ENCODE data around the gene LRRC74B.

LRRC74B gene

GRCh38 chr22:20997536-20998257, 48.0 kb upstream of the LRRC74B start:
- Histone ChIP-seq H3K14ac (ENCODE audit: low read length) (no peak overlapping the region), H3K4me1 (ENCODE audit: control insufficient read depth in 2 of 2, insufficient read depth in 1 of 2, low read depth in 1 of 2, low read length in 2 of 2) (peaks cover 10 to 12% of the 10 kb centered on the region in 2 donors), H3K23ac (ENCODE audit: low read depth, low read length, poor library complexity) (peak overlapping the region; percentile 89), H3K9me3 (replicated peaks in 1 of 2; ENCODE audit: control insufficient read depth in 2 of 2, insufficient read depth in 1 of 2, low read depth in 1 of 2, low read length in 2 of 2) (no peaks in the 10 kb centered on the region), H2BK15ac (ENCODE audit: low read length) (no peak overlapping the region), H3K4me3 (ENCODE audit: low read length in 2 of 2) (no peak overlapping the region), H2BK5ac (ENCODE audit: low read length) (no peak overlapping the region), H3K36me3 (replicated peaks in 1 of 2; ENCODE audit: control insufficient read depth in 2 of 2, insufficient read depth in 2 of 2, low read length in 2 of 2) (peaks cover 54 to 73% of the 10 kb centered on the region in 2 donors), H3K27me3 (ENCODE audit: control insufficient read depth in 3 of 3, insufficient read depth in 3 of 3, low read depth in 1 of 3, low read length in 3 of 3) (no peaks in the 10 kb centered on the region), H3K18ac (ENCODE audit: low read length) (no peak overlapping the region), H3K79me1 (ENCODE audit: low read depth, low read length) (peaks cover 15% of the 10 kb centered on the region), H3K4me2 (ENCODE audit: insufficient read depth, low read length, poor library complexity, severe bottlenecking) (no peak overlapping the region), H2AK5ac (ENCODE audit: low read depth, low read length) (no peak overlapping the region), H3K27ac (replicated peaks; ENCODE audit: low read length) (no peak overlapping the region), H4K91ac (ENCODE audit: low read depth, low read length, poor library complexity) (peak overlapping the region; percentile 22), H2AFZ (ENCODE audit: low read length) (no peak overlapping the region), H3K9ac (ENCODE audit: low read depth, low read length, poor library complexity) (no peak overlapping the region), H3K4ac (ENCODE audit: low read length) (no peak overlapping the region), H2BK12ac (ENCODE audit: low read length) (no peak overlapping the region), H2BK120ac (ENCODE audit: low read depth, low read length) (no peak overlapping the region), H4K8ac (ENCODE audit: low read depth, low read length) (no peak overlapping the region)
- no CpG with 5 or more reads among the region's 13 CpGs for WGBS, 2 donors (ENCODE audit: extremely low coverage in 2 of 2, insufficient read length in 2 of 2, insufficient replicate concordance in 1 of 2)
- DNase-seq (ENCODE audit: low spot score) = no peak

GRCh38 chr22:20998411-20999336, 47.1 kb upstream of the LRRC74B start:
- Histone ChIP-seq H2BK120ac (ENCODE audit: low read depth, low read length) (no peak overlapping the region), H3K27me3 (ENCODE audit: control insufficient read depth in 3 of 3, insufficient read depth in 3 of 3, low read depth in 1 of 3, low read length in 3 of 3) (no peaks in the 10 kb centered on the region), H3K4me3 (ENCODE audit: low read length in 2 of 2) (peak overlapping the region in 1 of 2 donors; percentile 31), H3K23ac (ENCODE audit: low read depth, low read length, poor library complexity) (no peak overlapping the region), H3K9me3 (replicated peaks in 1 of 2; ENCODE audit: control insufficient read depth in 2 of 2, insufficient read depth in 1 of 2, low read depth in 1 of 2, low read length in 2 of 2) (no peaks in the 10 kb centered on the region), H3K36me3 (replicated peaks in 1 of 2; ENCODE audit: control insufficient read depth in 2 of 2, insufficient read depth in 2 of 2, low read length in 2 of 2) (peaks cover 47 to 64% of the 10 kb centered on the region in 2 donors), H2BK5ac (ENCODE audit: low read length) (no peak overlapping the region), H3K27ac (replicated peaks; ENCODE audit: low read length) (no peak overlapping the region), H2BK15ac (ENCODE audit: low read length) (no peak overlapping the region), H3K14ac (ENCODE audit: low read length) (no peak overlapping the region), H3K4me1 (ENCODE audit: control insufficient read depth in 2 of 2, insufficient read depth in 1 of 2, low read depth in 1 of 2, low read length in 2 of 2) (peaks cover 14 to 20% of the 10 kb centered on the region in 2 donors), H3K18ac (ENCODE audit: low read length) (no peak overlapping the region), H4K8ac (ENCODE audit: low read depth, low read length) (no peak overlapping the region), H2BK12ac (ENCODE audit: low read length) (no peak overlapping the region), H3K79me1 (ENCODE audit: low read depth, low read length) (peaks cover 15% of the 10 kb centered on the region), H2AK5ac (ENCODE audit: low read depth, low read length) (no peak overlapping the region), H2AFZ (ENCODE audit: low read length) (no peak overlapping the region), H3K9ac (ENCODE audit: low read depth, low read length, poor library complexity) (no peak overlapping the region), H3K4ac (ENCODE audit: low read length) (no peak overlapping the region), H3K4me2 (ENCODE audit: insufficient read depth, low read length, poor library complexity, severe bottlenecking) (no peak overlapping the region), H4K91ac (ENCODE audit: low read depth, low read length, poor library complexity) (no peak overlapping the region)
- no CpG with 5 or more reads among the region's 7 CpGs for WGBS, 2 donors (ENCODE audit: extremely low coverage in 2 of 2, insufficient read length in 2 of 2, insufficient replicate concordance in 1 of 2)
- DNase-seq (ENCODE audit: low spot score) = no peak

GRCh38 chr22:20999350-21000206, 46.2 kb upstream of the LRRC74B start:
- Histone ChIP-seq H2AFZ (ENCODE audit: low read length) (no peak overlapping the region), H2AK5ac (ENCODE audit: low read depth, low read length) (no peak overlapping the region), H3K4me3 (ENCODE audit: low read length in 2 of 2) (no peak overlapping the region), H2BK5ac (ENCODE audit: low read length) (no peak overlapping the region), H2BK120ac (ENCODE audit: low read depth, low read length) (no peak overlapping the region), H2BK12ac (ENCODE audit: low read length) (no peak overlapping the region), H3K27ac (replicated peaks; ENCODE audit: low read length) (no peak overlapping the region), H3K9me3 (replicated peaks in 1 of 2; ENCODE audit: control insufficient read depth in 2 of 2, insufficient read depth in 1 of 2, low read depth in 1 of 2, low read length in 2 of 2) (no peaks in the 10 kb centered on the region), H3K4ac (ENCODE audit: low read length) (peak overlapping the region; percentile 76), H3K4me1 (ENCODE audit: control insufficient read depth in 2 of 2, insufficient read depth in 1 of 2, low read depth in 1 of 2, low read length in 2 of 2) (peaks cover 15 to 21% of the 10 kb centered on the region in 2 donors), H3K4me2 (ENCODE audit: insufficient read depth, low read length, poor library complexity, severe bottlenecking) (no peak overlapping the region), H3K14ac (ENCODE audit: low read length) (peak overlapping the region; percentile 21), H3K23ac (ENCODE audit: low read depth, low read length, poor library complexity) (peak overlapping the region; percentile 83), H4K8ac (ENCODE audit: low read depth, low read length) (peak overlapping the region; percentile 1), H3K18ac (ENCODE audit: low read length) (peak overlapping the region; percentile 38), H4K91ac (ENCODE audit: low read depth, low read length, poor library complexity) (no peak overlapping the region), H2BK15ac (ENCODE audit: low read length) (peak overlapping the region; percentile 17), H3K36me3 (replicated peaks in 1 of 2; ENCODE audit: control insufficient read depth in 2 of 2, insufficient read depth in 2 of 2, low read length in 2 of 2) (peaks cover 47 to 59% of the 10 kb centered on the region in 2 donors), H3K9ac (ENCODE audit: low read depth, low read length, poor library complexity) (peak overlapping the region; percentile 83), H3K27me3 (ENCODE audit: control insufficient read depth in 3 of 3, insufficient read depth in 3 of 3, low read depth in 1 of 3, low read length in 3 of 3) (no peaks in the 10 kb centered on the region), H3K79me1 (ENCODE audit: low read depth, low read length) (peaks cover 15% of the 10 kb centered on the region)
- DNase-seq (ENCODE audit: low spot score) = no peak
- WGBS, 2 donors (ENCODE audit: extremely low coverage in 2 of 2, insufficient read length in 2 of 2, insufficient replicate concordance in 1 of 2) = no CpG with 5 or more reads among the region's 27 CpGs

Data from neuronal stem cell (in vitro differentiated cells).